RWPE1 (cell line): ENCODE data around the gene VSIG1.
A peak's percentile ranks its signal among the peaks of the same experiment; 100 is the strongest.

ENCODE experiments used
- CTCF ChIA-PET: fragments of 350-600 bp; sonication (Branson Sonifier 250); formaldehyde crosslinking; extraction: SDS; loops from one replicate; lab custom pipeline; 2021; lab: Yijun Ruan, JAX
- POLR2A ChIA-PET: fragments of 400-600 bp; formaldehyde crosslinking; extraction: SDS; loops from one replicate; lab custom pipeline; 2020; ENCODE audit warnings: antibody characterized with exemption; ENCODE audit not compliant: low non-redundant PET; lab: Yijun Ruan, JAX
- DNase-seq: peaks from one replicate; pipeline ENCODE4 v3.0.0; 2012; ENCODE audit warnings: low spot score
- H3K27ac ChIP-seq: fragments of 450-650 bp; 2 replicates; pipeline ENCODE4 v1.5.1; 2017
- TF ChIP-seq, protein P1 (sequence below): fragments of 450-650 bp; conservative IDR thresholded peaks from 2 replicates; pipeline ENCODE4 v1.5.1; 2017; ENCODE audit warnings: low read depth, mild to moderate bottlenecking

The VSIG1 gene

GRCh38 chrX:108032944-108033343 lies 11.9 kb upstream of the VSIG1 start:
- ChIA-PET CTCF (no interaction called here), POLR2A (no interaction called here)
- TF ChIP-seq, protein P1, sequence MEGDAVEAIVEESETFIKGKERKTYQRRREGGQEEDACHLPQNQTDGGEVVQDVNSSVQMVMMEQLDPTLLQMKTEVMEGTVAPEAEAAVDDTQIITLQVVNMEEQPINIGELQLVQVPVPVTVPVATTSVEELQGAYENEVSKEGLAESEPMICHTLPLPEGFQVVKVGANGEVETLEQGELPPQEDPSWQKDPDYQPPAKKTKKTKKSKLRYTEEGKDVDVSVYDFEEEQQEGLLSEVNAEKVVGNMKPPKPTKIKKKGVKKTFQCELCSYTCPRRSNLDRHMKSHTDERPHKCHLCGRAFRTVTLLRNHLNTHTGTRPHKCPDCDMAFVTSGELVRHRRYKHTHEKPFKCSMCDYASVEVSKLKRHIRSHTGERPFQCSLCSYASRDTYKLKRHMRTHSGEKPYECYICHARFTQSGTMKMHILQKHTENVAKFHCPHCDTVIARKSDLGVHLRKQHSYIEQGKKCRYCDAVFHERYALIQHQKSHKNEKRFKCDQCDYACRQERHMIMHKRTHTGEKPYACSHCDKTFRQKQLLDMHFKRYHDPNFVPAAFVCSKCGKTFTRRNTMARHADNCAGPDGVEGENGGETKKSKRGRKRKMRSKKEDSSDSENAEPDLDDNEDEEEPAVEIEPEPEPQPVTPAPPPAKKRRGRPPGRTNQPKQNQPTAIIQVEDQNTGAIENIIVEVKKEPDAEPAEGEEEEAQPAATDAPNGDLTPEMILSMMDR = no peak
- DNase-seq = no peak
- no peak overlapping the region for H3K27ac ChIP-seq

GRCh38 chrX:108033890-108034289 lies 11.0 kb upstream of the VSIG1 start:
- ChIA-PET POLR2A (no interaction called here), CTCF (no interaction called here)
- no peak for DNase-seq
- H3K27ac ChIP-seq = no peak overlapping the region
- TF ChIP-seq, protein P1 = no peak

DNA sequence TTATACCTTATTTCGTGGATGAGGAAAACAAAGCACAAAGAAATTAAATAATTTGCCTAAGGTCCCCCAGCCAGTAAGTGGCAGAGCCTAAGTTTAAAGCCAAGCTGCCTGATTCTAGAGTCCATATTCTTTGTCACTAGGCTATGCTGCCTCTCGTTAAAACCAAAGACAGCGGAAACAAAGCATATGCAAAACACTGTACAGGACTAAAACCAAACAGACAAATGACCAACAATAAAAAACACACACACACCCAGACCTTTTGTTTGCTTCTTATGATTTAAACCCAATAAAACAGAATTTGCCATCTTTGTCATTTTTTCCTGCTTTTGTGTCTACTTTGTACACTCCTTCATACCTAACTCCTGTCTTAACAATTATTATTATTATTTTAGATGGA lies 10.1 kb upstream of the VSIG1 start:
- DNase-seq = no peak
- POLR2A ChIA-PET = no interaction called here
- TF ChIP-seq, protein P1 = no peak
- CTCF ChIA-PET = no interaction called here
- no peak overlapping the region for H3K27ac ChIP-seq

- ChIA-PET CTCF (no interaction called here), POLR2A (no interaction called here)
- H3K27ac ChIP-seq = no peak overlapping the region
- TF ChIP-seq, protein P1 = no peak
- DNase-seq = peak; percentile 89
Observed at GRCh38 chrX:108036298-108036973, 8.4 kb upstream of the VSIG1 start.

DNA sequence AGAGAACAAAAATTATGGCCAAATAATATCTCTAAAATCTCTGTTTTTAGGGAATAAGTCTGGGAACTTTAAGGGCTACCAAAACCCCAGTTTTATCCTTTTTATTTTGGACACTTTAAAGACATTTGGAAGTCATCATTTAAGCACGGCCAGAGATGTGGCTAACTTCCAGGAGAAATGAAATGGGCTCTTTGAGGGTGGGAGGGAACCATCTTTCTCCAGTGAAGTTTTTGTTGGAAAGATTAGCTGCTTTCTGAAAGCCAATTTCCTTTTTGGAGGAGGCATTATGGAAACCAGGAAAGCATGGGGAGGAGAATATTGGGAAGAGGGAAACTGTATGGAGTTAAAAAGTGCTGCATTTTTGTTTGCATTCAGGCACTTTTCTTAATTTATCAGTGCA lies 4.8 kb downstream of the VSIG1 start:
- ChIA-PET CTCF (no interaction called here), POLR2A (no interaction called here)
- no peak overlapping the region for H3K27ac ChIP-seq
- DNase-seq = no peak
- TF ChIP-seq, protein P1 = no peak

GRCh38 chrX:108053218-108053617 lies 8.4 kb downstream of the VSIG1 start:
- TF ChIP-seq, protein P1 = no peak
- ChIA-PET CTCF (interaction anchor here (0.7 kb wide), 1 partner anchor 22 kb away, joined by 4 read pairs; no protein-coding TSS in a partner anchor), POLR2A (no interaction called here)
- no peak overlapping the region for H3K27ac ChIP-seq
- DNase-seq = no peak
